Activated CD4-positive, alpha-beta memory T cell treated with anti-CD3 and anti-CD28 coated beads, Interleukin-2, amount 10 ng/mL, durations not matched to agents 7 days and 5 days (primary cell): Measurements from ENCODE around the gene SPIRE2. TPM values are rescaled to one million over a fixed set of nuclear protein-coding genes. Genes with fewer than 3 reads are reported as not detected.
"Not testable (repeated sequence)": the region's sequence is repeated elsewhere in the genome, so short reads cannot be mapped to it uniquely, and the experiment has no call there.

Experiments used
- CTCF ChIA-PET: fragments of 350-600 bp; sonication (Branson Sonifier 250); formaldehyde crosslinking; loops from one replicate; lab custom pipeline; 2021; ENCODE audit warnings: antibody characterized with exemption, inconsistent platforms; lab: Charles Lee
- POLR2A ChIA-PET: fragments of 350-600 bp; sonication (Branson Sonifier 250); formaldehyde crosslinking; loops from one replicate; lab custom pipeline; 2021; ENCODE audit warnings: antibody characterized with exemption; lab: Charles Lee
- DNase-seq: peaks from one replicate; pipeline ENCODE4 v3.0.0-alpha.2; 2020
- H3K27ac Mint-ChIP-seq: one replicate; pipeline ENCODE4 v1.8.0; 2021; ENCODE audit warnings: mild to moderate bottlenecking, mixed read lengths
- H3K27me3 Mint-ChIP-seq: one replicate; pipeline ENCODE4 v1.8.0; 2021; ENCODE audit warnings: mixed read lengths
- H3K36me3 Mint-ChIP-seq: one replicate; pipeline ENCODE4 v1.8.0; 2021; ENCODE audit warnings: low read depth, mixed read lengths
- H3K4me1 Mint-ChIP-seq: one replicate; pipeline ENCODE4 v1.8.0; 2021; ENCODE audit warnings: mixed read lengths
- H3K4me3 Mint-ChIP-seq: one replicate; pipeline ENCODE4 v1.8.0; 2021; ENCODE audit warnings: mild to moderate bottlenecking, mixed read lengths
- H3K9me3 Mint-ChIP-seq: one replicate; pipeline ENCODE4 v1.8.0; 2021; ENCODE audit warnings: mixed read lengths
- total RNA-seq, 2 experiments: library from RNA; stranded (reverse); gene quantifications; one replicate each; pipeline ENCODE4 v1.2.3, GENCODE V29; 2021

SPIRE2 gene
- total RNA-seq, 2 experiments from 2014 or later = 1.6 to 1.8 TPM

- H3K4me3 Mint-ChIP-seq, H3K9me3 Mint-ChIP-seq, H3K27ac Mint-ChIP-seq, DNase-seq, CTCF ChIA-PET, H3K36me3 Mint-ChIP-seq, POLR2A ChIA-PET: not testable (repeated sequence)
- Mint-ChIP-seq H3K27me3 (peaks cover 20% of the 10 kb centered on the region), H3K4me1 (peaks cover 19% of the 10 kb centered on the region)
Observed at GRCh38 chr16:89833664-89834363, 5.5 kb downstream of the SPIRE2 start.

DNA sequence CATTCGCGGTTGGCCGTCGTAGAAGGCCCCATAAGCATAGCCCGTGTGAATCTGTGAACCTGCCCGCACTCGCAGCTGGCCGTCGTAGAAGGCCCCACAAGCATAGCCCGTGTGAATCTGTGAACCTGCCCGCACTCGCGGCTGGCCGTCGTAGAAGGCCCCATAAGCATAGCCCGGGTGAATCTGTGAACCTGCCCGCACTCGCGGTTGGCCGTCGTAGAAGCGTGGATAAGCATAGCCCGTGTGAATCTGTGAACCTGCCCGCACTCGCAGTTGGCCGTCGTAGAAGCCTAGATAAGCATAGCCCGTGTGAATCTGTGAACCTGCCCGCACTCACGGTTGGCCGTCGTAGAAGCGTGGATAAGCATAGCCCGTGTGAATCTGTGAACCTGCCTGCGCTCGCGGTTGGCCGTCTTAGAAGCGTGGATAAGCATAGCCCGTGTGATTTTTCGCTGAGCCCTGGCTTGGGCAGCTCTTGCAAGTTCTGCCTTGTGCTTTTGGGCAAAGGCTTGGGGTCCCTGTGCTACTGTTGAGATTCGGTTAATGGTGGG, 6.6 kb downstream of the SPIRE2 start:
- Mint-ChIP-seq H3K27me3 (peaks cover 17% of the 10 kb centered on the region), H3K4me1 (peaks cover 24% of the 10 kb centered on the region), H3K27ac (peak overlapping the region; percentile 14)
- DNase-seq, H3K9me3 Mint-ChIP-seq, H3K4me3 Mint-ChIP-seq, POLR2A ChIA-PET, CTCF ChIA-PET, H3K36me3 Mint-ChIP-seq: not testable (repeated sequence)

GRCh38 chr16:89836484-89836883, 8.2 kb downstream of the SPIRE2 start:
- not testable (repeated sequence) for H3K36me3 Mint-ChIP-seq, H3K27ac Mint-ChIP-seq, DNase-seq, H3K9me3 Mint-ChIP-seq, H3K4me3 Mint-ChIP-seq
- ChIA-PET CTCF (interaction anchor here (0.6 to 1.9 kb wide), 3 partner anchors 61 to 136 kb away, joined by 4 to 8 read pairs (median 7); no protein-coding TSS in a partner anchor), POLR2A (interaction anchor here (0.9 kb wide), 1 partner anchor 18 kb away, joined by 3 read pairs; no protein-coding TSS in a partner anchor)
- Mint-ChIP-seq H3K4me1 (peaks cover 33% of the 10 kb centered on the region), H3K27me3 (peaks cover 15% of the 10 kb centered on the region)

DNA sequence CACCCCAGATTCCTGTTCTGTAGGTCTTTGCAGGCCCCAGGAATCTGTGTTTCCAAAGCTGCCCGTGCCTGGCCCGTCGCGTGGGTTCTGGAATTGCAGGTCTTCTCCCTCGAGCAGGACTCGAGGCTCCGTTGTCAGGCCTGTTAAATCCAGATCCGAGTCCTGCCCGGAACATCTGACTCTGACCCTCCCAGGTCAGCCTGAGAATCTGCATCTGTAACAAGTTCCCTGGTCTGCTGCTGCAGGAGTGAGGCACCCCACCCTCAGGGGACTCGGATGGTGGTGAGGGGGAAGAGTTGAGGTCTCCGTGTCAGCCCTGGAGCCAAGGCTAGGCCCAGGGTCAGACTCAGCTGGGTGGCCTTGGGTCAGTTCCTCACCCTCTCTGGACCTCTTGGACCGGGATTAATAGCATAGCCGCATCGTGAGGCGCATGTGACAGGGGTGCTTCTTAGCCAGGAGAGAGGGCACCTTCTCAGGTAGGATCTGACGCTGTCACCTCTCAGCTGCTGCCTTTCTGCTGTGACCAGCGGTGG, 8.8 kb downstream of the SPIRE2 start:
- peaks cover 7% of the 10 kb centered on the region for H3K36me3 Mint-ChIP-seq
- H3K4me1 Mint-ChIP-seq = peaks cover 36% of the 10 kb centered on the region
- DNase-seq = no peak
- ChIA-PET CTCF (interaction anchor here (0.7 to 1.9 kb wide), 5 partner anchors 20 to 245 kb away, joined by 3 to 8 read pairs (median 7); partner anchors contain the start of gene FANCA), POLR2A (interaction anchor here (0.9 to 2.2 kb wide), 2 partner anchors 17 to 36 kb away, joined by 3 to 12 read pairs; partner anchors contain the start of gene TCF25)
- H3K9me3 Mint-ChIP-seq = peaks cover 6% of the 10 kb centered on the region
- peaks cover 11% of the 10 kb centered on the region for H3K27me3 Mint-ChIP-seq
- H3K27ac Mint-ChIP-seq = no peak overlapping the region
- peak overlapping the region; percentile 17 for H3K4me3 Mint-ChIP-seq

GRCh38 chr16:89841275-89841674, 13.0 kb downstream of the SPIRE2 start:
- Mint-ChIP-seq H3K9me3 (no peaks in the 10 kb centered on the region), H3K4me1 (peaks cover 47% of the 10 kb centered on the region), H3K27ac (peak overlapping the region; percentile 64), H3K36me3 (no peaks in the 10 kb centered on the region), H3K4me3 (peak overlapping the region; percentile 40), H3K27me3 (peaks cover 13% of the 10 kb centered on the region)
- peak; percentile 88 for DNase-seq
- CTCF ChIA-PET = interaction anchor here (1.0 to 2.1 kb wide), 3 partner anchors 19 to 141 kb away, joined by 4 to 10 read pairs (median 5); no protein-coding TSS in a partner anchor
- POLR2A ChIA-PET = interaction anchor here (1.0 to 1.7 kb wide), 3 partner anchors 12 to 32 kb away, joined by 3 to 5 read pairs (median 4); partner anchors contain the start of genes SPIRE2 and TCF25

- Mint-ChIP-seq H3K4me1 (peaks cover 43% of the 10 kb centered on the region), H3K36me3 (no peaks in the 10 kb centered on the region), H3K4me3 (no peak overlapping the region), H3K27me3 (peaks cover 15% of the 10 kb centered on the region), H3K27ac (no peak overlapping the region), H3K9me3 (no peaks in the 10 kb centered on the region)
- ChIA-PET POLR2A (interaction anchor here (1.0 to 1.3 kb wide), 3 partner anchors 11 to 19 kb away, joined by 3 read pairs; no protein-coding TSS in a partner anchor), CTCF (interaction anchor here (1.2 to 2.1 kb wide), 3 partner anchors 18 to 142 kb away, joined by 3 to 5 read pairs (median 4); no protein-coding TSS in a partner anchor)
- DNase-seq = no peak
Observed at GRCh38 chr16:89842471-89843408, 14.5 kb downstream of the SPIRE2 start.

GRCh38 chr16:89843409-89844350, 15.4 kb downstream of the SPIRE2 start:
- Mint-ChIP-seq H3K9me3 (no peaks in the 10 kb centered on the region), H3K4me3 (no peak overlapping the region), H3K36me3 (no peaks in the 10 kb centered on the region), H3K4me1 (peaks cover 34% of the 10 kb centered on the region), H3K27me3 (peaks cover 15% of the 10 kb centered on the region), H3K27ac (no peak overlapping the region)
- no peak for DNase-seq
- ChIA-PET POLR2A (interaction anchor here (0.6 to 1.2 kb wide), 4 partner anchors 10 to 104 kb away, joined by 3 read pairs; no protein-coding TSS in a partner anchor), CTCF (interaction anchor here (1.2 to 1.3 kb wide), 2 partner anchors 17 kb away, joined by 3 read pairs; no protein-coding TSS in a partner anchor)

DNA sequence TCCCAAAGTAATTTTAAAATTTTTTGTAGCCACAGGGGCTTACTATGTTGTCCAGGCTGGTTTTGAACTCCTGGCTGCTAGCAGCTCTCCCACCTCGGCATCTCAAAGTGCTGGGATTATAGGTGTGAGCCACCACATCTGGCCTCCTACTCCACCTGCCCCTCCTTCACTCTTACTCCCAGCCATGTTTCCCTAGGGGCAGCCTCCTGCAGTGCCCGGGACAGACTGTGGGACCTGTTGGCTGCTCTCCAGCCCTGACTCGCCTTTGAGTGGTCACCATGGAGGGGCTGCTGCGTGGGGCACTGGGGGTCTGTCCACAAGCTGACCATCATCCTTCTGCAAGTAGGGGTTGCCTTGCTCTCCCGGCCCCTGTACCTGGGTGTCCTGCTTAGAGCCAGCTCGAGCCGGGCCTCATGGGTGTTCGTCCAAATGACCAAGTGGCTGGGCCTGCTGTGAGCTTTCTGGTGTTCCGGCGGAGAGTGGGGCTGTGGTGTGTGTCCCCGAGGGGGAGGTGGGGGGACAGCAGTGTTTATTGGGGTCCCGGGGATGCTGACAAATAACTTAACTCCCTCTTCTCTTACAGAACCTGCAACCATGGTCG, 16.6 kb downstream of the SPIRE2 start:
- Mint-ChIP-seq H3K27ac (no peak overlapping the region), H3K9me3 (no peaks in the 10 kb centered on the region), H3K4me1 (peaks cover 27% of the 10 kb centered on the region), H3K4me3 (no peak overlapping the region), H3K36me3 (no peaks in the 10 kb centered on the region), H3K27me3 (peaks cover 13% of the 10 kb centered on the region)
- POLR2A ChIA-PET = interaction anchor here (1.2 kb wide), 1 partner anchor 60 kb away, joined by 3 read pairs; no protein-coding TSS in a partner anchor
- DNase-seq = no peak
- CTCF ChIA-PET = interaction anchor here (1.3 kb wide), 1 partner anchor 16 kb away, joined by 3 read pairs; no protein-coding TSS in a partner anchor

- CTCF ChIA-PET = interaction anchor here (1.3 kb wide), 1 partner anchor 15 kb away, joined by 3 read pairs; no protein-coding TSS in a partner anchor
- H3K9me3 Mint-ChIP-seq = no peaks in the 10 kb centered on the region
Observed at GRCh38 chr16:89845417-89845816, 17.1 kb downstream of the SPIRE2 start.

DNA sequence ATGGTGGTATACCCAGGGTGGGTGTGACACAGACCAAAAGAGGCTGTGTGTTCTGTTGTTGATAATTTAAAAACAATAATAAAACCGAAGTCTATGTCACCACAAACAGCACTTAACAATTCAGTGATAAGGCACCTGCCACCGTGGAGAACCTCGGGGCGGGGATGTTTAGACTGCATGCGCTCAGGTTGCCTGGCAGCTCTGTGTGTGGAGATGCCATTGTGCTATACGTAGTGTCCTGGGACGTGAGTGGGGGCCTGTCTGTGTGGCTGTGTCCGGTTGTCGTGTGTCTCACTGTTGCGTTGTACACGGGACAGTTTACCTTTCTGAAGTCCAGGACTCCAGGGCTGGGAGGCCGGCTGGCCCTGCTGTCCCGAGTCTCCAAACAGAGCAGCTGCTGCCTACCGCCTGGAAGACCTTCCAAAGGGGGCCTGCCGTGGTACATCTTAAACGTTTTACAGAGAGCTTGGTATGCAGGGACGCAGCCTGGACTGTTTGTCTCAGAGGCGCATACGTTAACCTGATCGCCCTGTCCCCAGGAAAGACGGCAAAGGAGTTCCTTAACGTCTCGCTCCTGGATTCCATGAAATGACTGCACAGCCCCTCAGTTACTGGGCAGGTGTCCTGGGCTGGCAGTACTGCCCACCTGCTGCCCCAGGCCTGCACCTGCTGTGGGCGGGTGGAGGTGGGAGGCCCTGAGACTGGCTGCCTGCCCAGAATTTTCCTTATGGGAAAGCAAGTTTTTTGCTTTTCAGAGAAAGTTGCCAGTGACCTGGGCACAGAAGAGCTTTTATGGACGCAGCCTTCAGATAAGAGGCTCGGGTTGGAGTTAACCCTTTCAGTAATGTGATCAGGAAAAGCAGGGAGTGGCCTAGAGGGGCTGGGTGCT, 19.0 kb downstream of the SPIRE2 start:
- H3K4me3 Mint-ChIP-seq = no peak overlapping the region
- ChIA-PET POLR2A (interaction anchor here (1.0 kb wide), 1 partner anchor 17 kb away, joined by 3 read pairs; no protein-coding TSS in a partner anchor), CTCF (no interaction called here)
- no peaks in the 10 kb centered on the region for H3K36me3 Mint-ChIP-seq
- no peaks in the 10 kb centered on the region for H3K9me3 Mint-ChIP-seq
- H3K4me1 Mint-ChIP-seq = peaks cover 14% of the 10 kb centered on the region
- H3K27ac Mint-ChIP-seq = no peak overlapping the region
- no peak for DNase-seq
- peaks cover 10% of the 10 kb centered on the region for H3K27me3 Mint-ChIP-seq

More at GRCh38 chr16:89845417-89845816, 17.1 kb downstream of the SPIRE2 start:
- no peak overlapping the region for H3K27ac Mint-ChIP-seq
- no peaks in the 10 kb centered on the region for H3K36me3 Mint-ChIP-seq
- peaks cover 13% of the 10 kb centered on the region for H3K27me3 Mint-ChIP-seq
- peak; percentile 57 for DNase-seq
- no peak overlapping the region for H3K4me3 Mint-ChIP-seq
- POLR2A ChIA-PET = no interaction called here
- peaks cover 25% of the 10 kb centered on the region for H3K4me1 Mint-ChIP-seq
